Heart right ventricle (tissue), 16 donors: Measurements from ENCODE around the gene RXFP3. TPM values are rescaled to one million over a fixed set of nuclear protein-coding genes. Genes with fewer than 3 reads are reported as not detected.
"Not testable (repeated sequence)": the region's sequence is repeated elsewhere in the genome, so short reads cannot be mapped to it uniquely, and the experiment has no call there.

Experiments
- ATAC-seq, 8 donors: fragments of 200-7000 bp; cut with Tn5 transposase; one replicate each; pipeline ENCODE4 v1.9.1; 2020; ENCODE audit warnings: mild to moderate bottlenecking in 8 of 8, moderate library complexity in 8 of 8, moderate number of reproducible peaks in 1 of 8
- DNase-seq, 2 donors: peaks; one replicate each; pipeline ENCODE4 v3.0.0-alpha.2; 2020
- H3K27ac ChIP-seq, 10 donors: fragments of 200-600 bp; sonication (generic) in 2 of 10; one replicate each; pipeline versions ENCODE4 v1.5.0 to v1.8.0; 2020 to 2022; ENCODE audit warnings: mild to moderate bottlenecking in 3 of 10
- H3K27me3 ChIP-seq, 7 donors: fragments of 200-600 bp; one replicate each; pipeline ENCODE4 v1.8.0; 2021 to 2022; ENCODE audit warnings: mild to moderate bottlenecking in 2 of 7
- H3K36me3 ChIP-seq, 9 donors: fragments of 200-600 bp; sonication (generic) in 1 of 9; one replicate each; pipeline versions ENCODE4 v1.5.0 to v1.8.0; 2020 to 2022; ENCODE audit warnings: mild to moderate bottlenecking in 2 of 9
- H3K4me1 ChIP-seq, 9 donors: fragments of 200-600 bp; sonication (generic) in 1 of 9; one replicate each; pipeline versions ENCODE4 v1.5.0 to v1.8.0; 2020 to 2022; ENCODE audit warnings: mild to moderate bottlenecking in 4 of 9
- H3K4me3 ChIP-seq, 10 donors: fragments of 200-600 bp; sonication (generic) in 2 of 10; one replicate each; pipeline versions ENCODE4 v1.5.0 to v1.8.0; 2020 to 2022; ENCODE audit warnings: mild to moderate bottlenecking in 7 of 10, moderate library complexity in 2 of 10
- H3K9me3 ChIP-seq, 11 donors: fragments of 200-600 bp in 10 of 11; sonication (generic) in 2 of 11; one replicate each; pipeline versions ENCODE4 v1.5.0 to v1.8.0; 2013 to 2022; ENCODE audit warnings: mild to moderate bottlenecking in 2 of 11, control low read depth in 1 of 11, moderate library complexity in 1 of 11
- CTCF ChIP-seq, 9 donors: fragments of 200-600 bp; sonication (generic) in 2 of 9; IDR thresholded peaks; one replicate each; pipeline versions ENCODE4 v1.5.0 to v1.8.0; 2021 to 2022; ENCODE audit warnings: antibody characterized with exemption in 9 of 9, mild to moderate bottlenecking in 5 of 9, moderate library complexity in 1 of 9
- WGBS, 2 donors: extraction: QIAGEN DNeasy Blood & Tissue Kit; methylation state at CpG; one replicate each; pipeline ENCODE4 v1.1.7; 2013; ENCODE audit warnings: inconsistent platforms in 1 of 2; 5-methylcytosine and 5-hydroxymethylcytosine counted together
- intact Hi-C, 10 donors: fragments of 100-400 bp; cut with DNase I; formaldehyde crosslinking; loops; one replicate each; pipeline versions ENCODE4 v1.11.1 to v1.14.2; 2022
- polyA plus RNA-seq, 2 donors: library from polyadenylated mRNA; stranded (reverse); fragments of 200-250 nt; gene quantifications; one replicate each; pipeline ENCODE4 v1.2.3, GENCODE V29; 2013
- total RNA-seq, 10 donors: library from RNA; stranded (reverse); fragmentation: NEBNext Ultra II Directional in 3 of 10; extraction: Animal tissue kit (Norgen Biotek cat#: 25700) in 3 of 10; gene quantifications; one replicate each; pipeline versions ENCODE4 v1.2.1 to v1.2.4, GENCODE V29; 2021 to 2023
- donor health status: Arrhythmogenic right ventricular cardiomyopathy.
- donor health status: ischemic (EF 13 %, LVEDD 7.1; RV severe dilation, severe dysfunction).
- donor health status: healthy with polysubstance abuse.
- donor health status: DM: no; HTN: yes; CAD: no.
- donor health status: DM: no; HTN: no; CAD: no.
- donor health status: ischemic (EF 25% LVEDD 6.9; RV normal size, moderate dysfunction).
- donor health status: ischemic (EF 25% LVEDD 5.7; RV mildly dilated, moderate dysfunction).
- donor health status: healthy.
- donor health status: DM: yes; HTN: yes; CAD: no.
- donor health status: Ischemic cardiomyopathy.
- donor health status: ischemic (EF 35%, LVEDD 5.7; RV mildly dilated, moderate dysfunction).
- donor health status: nonischemic (EF 11% LVEDD 7.7; RV severe dilation, severe dysfunction).
- donor health status: DM: yes; HTN: yes; CAD: no.
- donor health status: PGD.
- donor health status: ischemic (EF 29% LVEDD 5.4; RV normal size, mild dysfunction).
- donor health status: nonischemic (EF 23%, LVEDD 6.1; RV moderate dilation, normal function).

The RXFP3 gene
- total and polyA plus RNA-seq, 12 donors, result 0.01 TPM; not detected in 11

GRCh38 chr5:33901156-33901555 lies 35.0 kb upstream of the RXFP3 start:
- Histone ChIP-seq H3K9me3 (peaks cover 0 to 28% (median 14%) of the 10 kb centered on the region in 11 donors), H3K27me3 (no peaks in the 10 kb centered on the region), H3K27ac (no peak overlapping the region), H3K4me3 (no peak overlapping the region), H3K4me1 (no peaks in the 10 kb centered on the region), H3K36me3 (no peaks in the 10 kb centered on the region)
- peak in 1 of 8 donors; percentile 25 for ATAC-seq
- DNase-seq, result no peak
- intact Hi-C loops, result no loop called here
- TF ChIP-seq CTCF (IDR thresholded peaks at IDR 0.05), result no peak
- WGBS, 2 donors, result 24 to 54% methylated on average over 1 of the region's 1 CpG

GRCh38 chr5:33903118-33903517 lies 33.1 kb upstream of the RXFP3 start:
- intact Hi-C loops, result no loop called here
- H3K36me3 ChIP-seq, result no peaks in the 10 kb centered on the region
- H3K4me3 ChIP-seq, result no peak overlapping the region
- H3K9me3 ChIP-seq, result peaks cover 0 to 47% (median 29%) of the 10 kb centered on the region in 11 donors
- 85 to 89% methylated on average over 2 of the region's 2 CpGs for WGBS, 2 donors
- no peaks in the 10 kb centered on the region for H3K4me1 ChIP-seq
- H3K27ac ChIP-seq, result no peak overlapping the region
- no peaks in the 10 kb centered on the region for H3K27me3 ChIP-seq
- ATAC-seq (no peak), DNase-seq (no peak)
- TF ChIP-seq CTCF (IDR thresholded peaks at IDR 0.05), result no peak

GRCh38 chr5:33905381-33905780 lies 30.8 kb upstream of the RXFP3 start:
- Histone ChIP-seq H3K4me3 (no peak overlapping the region), H3K27ac (no peak overlapping the region), H3K9me3 (peaks cover 0 to 53% (median 29%) of the 10 kb centered on the region in 11 donors), H3K4me1 (no peaks in the 10 kb centered on the region), H3K27me3 (no peaks in the 10 kb centered on the region), H3K36me3 (no peaks in the 10 kb centered on the region)
- intact Hi-C loops, result no loop called here
- ATAC-seq, result no peak
- WGBS, 2 donors, result 91 to 100% methylated on average over 1 of the region's 1 CpG
- DNase-seq, result no peak
- no peak for TF ChIP-seq CTCF (IDR thresholded peaks at IDR 0.05)

DNA sequence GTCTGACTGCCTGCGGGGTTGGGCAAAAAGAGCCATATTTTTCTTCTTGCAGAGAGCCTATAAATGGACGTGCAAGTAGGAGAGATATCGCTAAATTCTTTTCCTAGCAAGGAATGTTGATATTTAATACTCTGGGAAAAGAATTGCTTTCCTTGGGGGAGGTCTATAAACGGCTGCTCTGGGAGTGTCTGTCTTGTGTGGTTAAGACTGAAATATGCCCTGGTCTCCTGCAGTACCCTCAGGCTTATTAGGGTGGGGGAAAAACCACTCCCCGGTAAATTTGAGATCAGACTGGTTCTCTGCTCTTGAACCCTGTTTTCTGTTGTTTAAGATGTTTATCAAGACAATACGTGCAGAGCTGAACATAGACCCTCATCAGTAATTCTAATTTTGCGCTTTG lies 29.9 kb upstream of the RXFP3 start:
- peaks cover 0 to 53% (median 29%) of the 10 kb centered on the region in 11 donors for H3K9me3 ChIP-seq
- ATAC-seq, H3K27me3 ChIP-seq, H3K36me3 ChIP-seq, H3K27ac ChIP-seq, H3K4me3 ChIP-seq, H3K4me1 ChIP-seq, intact Hi-C loops, DNase-seq: not testable (repeated sequence)
- 79 to 86% methylated on average over 7 of the region's 7 CpGs for WGBS, 2 donors

GRCh38 chr5:33914844-33915243 lies 21.3 kb upstream of the RXFP3 start:
- DNase-seq, H3K27me3 ChIP-seq, intact Hi-C loops, H3K4me3 ChIP-seq, H3K4me1 ChIP-seq, H3K27ac ChIP-seq, ATAC-seq, H3K36me3 ChIP-seq: not testable (repeated sequence)
- H3K9me3 ChIP-seq, result peaks cover 0 to 55% (median 2%) of the 10 kb centered on the region in 11 donors
- WGBS, 2 donors, result 95 to 96% methylated on average over 3 of the region's 3 CpGs
